GM12801 (cell line): Measurements from ENCODE around the gene DGKB.

Experiments used
- TF ChIP-seq, protein P1 (sequence below): IDR thresholded peaks from one replicate; pipeline ENCODE4 v1.5.1; 2011; ENCODE audit warnings: control low read depth; ENCODE audit not compliant: insufficient read length; ENCODE audit errors: extremely low read depth

DGKB gene

DNA sequence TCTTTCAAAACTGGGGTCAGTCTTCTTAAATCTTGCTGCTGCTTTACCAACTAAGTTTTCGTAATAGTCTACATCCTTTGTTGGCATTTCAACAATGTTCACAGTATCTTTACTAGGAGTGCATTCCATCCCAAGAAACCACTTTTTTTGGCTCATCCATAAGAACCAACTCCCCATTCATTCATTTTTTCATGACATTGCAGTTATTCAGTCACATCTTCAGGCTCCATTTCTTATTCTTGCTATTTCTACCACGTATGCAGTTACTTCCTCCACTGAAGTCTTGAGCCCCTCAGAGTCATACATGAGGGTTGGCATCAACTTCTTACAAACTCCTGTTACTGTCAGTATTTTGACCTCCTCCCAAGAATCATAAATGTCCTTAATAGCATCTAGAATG, 392.3 kb downstream of the DGKB start:
- TF ChIP-seq, protein P1, sequence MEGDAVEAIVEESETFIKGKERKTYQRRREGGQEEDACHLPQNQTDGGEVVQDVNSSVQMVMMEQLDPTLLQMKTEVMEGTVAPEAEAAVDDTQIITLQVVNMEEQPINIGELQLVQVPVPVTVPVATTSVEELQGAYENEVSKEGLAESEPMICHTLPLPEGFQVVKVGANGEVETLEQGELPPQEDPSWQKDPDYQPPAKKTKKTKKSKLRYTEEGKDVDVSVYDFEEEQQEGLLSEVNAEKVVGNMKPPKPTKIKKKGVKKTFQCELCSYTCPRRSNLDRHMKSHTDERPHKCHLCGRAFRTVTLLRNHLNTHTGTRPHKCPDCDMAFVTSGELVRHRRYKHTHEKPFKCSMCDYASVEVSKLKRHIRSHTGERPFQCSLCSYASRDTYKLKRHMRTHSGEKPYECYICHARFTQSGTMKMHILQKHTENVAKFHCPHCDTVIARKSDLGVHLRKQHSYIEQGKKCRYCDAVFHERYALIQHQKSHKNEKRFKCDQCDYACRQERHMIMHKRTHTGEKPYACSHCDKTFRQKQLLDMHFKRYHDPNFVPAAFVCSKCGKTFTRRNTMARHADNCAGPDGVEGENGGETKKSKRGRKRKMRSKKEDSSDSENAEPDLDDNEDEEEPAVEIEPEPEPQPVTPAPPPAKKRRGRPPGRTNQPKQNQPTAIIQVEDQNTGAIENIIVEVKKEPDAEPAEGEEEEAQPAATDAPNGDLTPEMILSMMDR: no peak

DNA sequence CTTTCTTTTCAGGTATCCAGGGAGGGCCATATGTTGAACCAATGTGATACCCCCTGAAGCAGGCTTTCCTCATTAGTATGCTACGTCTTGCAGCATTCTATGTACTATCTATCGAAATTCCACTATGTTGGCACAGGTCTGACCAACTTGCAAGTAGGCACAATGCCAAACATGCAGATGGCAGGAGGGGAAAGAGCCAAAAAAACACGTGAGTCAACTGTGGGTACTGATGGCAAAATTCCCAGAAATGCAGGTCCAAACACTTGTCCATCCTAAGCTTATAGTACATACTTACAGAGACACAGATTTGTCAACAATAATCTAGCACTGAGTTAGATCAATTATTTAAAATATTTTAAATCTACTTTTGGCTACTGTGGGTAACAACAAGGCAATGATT, 394.9 kb downstream of the DGKB start:
- TF ChIP-seq, protein P1: no peak

GRCh38 chr7:14505906-14506305, 396.6 kb downstream of the DGKB start:
- TF ChIP-seq, protein P1: no peak

GRCh38 chr7:14504134-14504533, 398.4 kb downstream of the DGKB start:
- TF ChIP-seq, protein P1: no peak

DNA sequence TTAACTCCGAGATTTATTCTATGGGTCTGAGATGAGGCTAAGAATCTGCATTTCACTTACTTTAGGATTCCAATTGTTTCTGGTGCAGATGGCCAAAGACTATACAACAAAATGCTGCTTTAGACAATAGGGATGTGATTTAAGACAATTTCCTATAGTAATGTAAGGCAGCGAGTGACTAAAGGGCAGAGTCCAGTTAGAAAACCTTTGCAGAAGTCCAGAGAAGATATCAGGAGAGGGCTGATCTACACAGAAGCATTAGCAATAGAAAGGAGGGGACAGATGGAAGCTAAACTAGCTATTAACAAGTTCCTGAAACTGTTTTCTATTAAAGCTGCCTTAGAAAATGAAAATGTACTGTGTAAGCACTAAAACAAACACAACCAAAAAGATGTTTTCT, 398.9 kb downstream of the DGKB start:
- TF ChIP-seq, protein P1: no peak

DNA sequence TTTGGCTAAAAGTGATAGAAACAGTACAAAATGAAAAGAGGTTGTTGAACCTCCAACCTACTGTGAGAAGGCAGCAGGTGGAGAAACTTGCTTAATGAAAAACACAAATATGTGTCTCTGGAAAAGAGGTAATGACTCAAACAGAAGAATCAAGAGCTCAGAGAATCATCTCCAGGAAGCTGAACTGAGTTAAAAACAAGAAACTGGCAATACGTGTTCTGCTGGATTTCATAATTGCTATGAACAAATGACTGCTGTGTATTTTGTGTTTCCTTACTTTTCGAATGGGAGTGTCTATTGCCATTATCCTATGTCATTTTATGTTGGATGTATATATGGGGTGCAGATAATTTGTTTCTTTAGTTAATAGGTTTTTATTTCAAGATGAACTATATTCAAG, 401.1 kb downstream of the DGKB start:
- TF ChIP-seq, protein P1: no peak

- TF ChIP-seq, protein P1: no peak
Measured at GRCh38 chr7:14497390-14497789, 405.2 kb downstream of the DGKB start.

GRCh38 chr7:14495633-14496032, 406.9 kb downstream of the DGKB start:
- TF ChIP-seq, protein P1: no peak
